ENCODE results near the gene BNIP3. TPM values are rescaled to one million over a fixed set of nuclear protein-coding genes. Genes with fewer than 3 reads are reported as not detected.
"Not testable (repeated sequence)": the region's sequence is repeated elsewhere in the genome, so short reads cannot be mapped to it uniquely, and the experiment has no call there.

BNIP3 gene
- total RNA-seq, 2 experiments from 2014 or later, result 207 to 216 TPM

GRCh38 chr10:131961047-131961776, 20.5 kb downstream of the BNIP3 start:
- no peaks in the 10 kb centered on the region for H3K27me3 Mint-ChIP-seq
- ATAC-seq, result no peak
- POLR2A ChIA-PET, result no interaction called here
- H3K27ac Mint-ChIP-seq, result no peak overlapping the region
- CTCF ChIA-PET, result interaction anchor here (1.0 kb wide), 1 partner anchor 62 kb away, joined by 3 read pairs; no protein-coding TSS in a partner anchor
- DNase-seq, result no peak
- no peaks in the 10 kb centered on the region for H3K9me3 Mint-ChIP-seq
- no peak for TF ChIP-seq CTCF (IDR thresholded peaks at IDR 0.05)
- H3K4me1 Mint-ChIP-seq (ENCODE audit: low read depth), result peaks cover 18% of the 10 kb centered on the region
- H3K36me3 Mint-ChIP-seq (ENCODE audit: low read depth), result peaks cover 30% of the 10 kb centered on the region
- no peak overlapping the region for H3K4me3 Mint-ChIP-seq
- intact Hi-C loops (cut with micrococcal nuclease), result no loop called here

GRCh38 chr10:131960631-131961046, 21.1 kb downstream of the BNIP3 start:
- CTCF ChIA-PET, result interaction anchor here (1.0 kb wide), 1 partner anchor 63 kb away, joined by 3 read pairs; no protein-coding TSS in a partner anchor

GRCh38 chr10:131959841-131960240, 21.9 kb downstream of the BNIP3 start:
- DNase-seq, result no peak
- Mint-ChIP-seq H3K4me1 (ENCODE audit: low read depth) (peaks cover 10% of the 10 kb centered on the region), H3K4me3 (no peak overlapping the region), H3K27ac (peak overlapping the region; percentile 11), H3K9me3 (no peaks in the 10 kb centered on the region), H3K27me3 (no peaks in the 10 kb centered on the region), H3K36me3 (ENCODE audit: low read depth) (peaks cover 29% of the 10 kb centered on the region)
- no peak for ATAC-seq
- POLR2A ChIA-PET, result no interaction called here
- no peak for TF ChIP-seq CTCF (IDR thresholded peaks at IDR 0.05)
- intact Hi-C loops (cut with micrococcal nuclease), result no loop called here
- CTCF ChIA-PET, result no interaction called here

More at GRCh38 chr10:131960631-131961046, 21.1 kb downstream of the BNIP3 start:
- no peak overlapping the region for H3K4me3 Mint-ChIP-seq
- no peak for TF ChIP-seq CTCF (IDR thresholded peaks at IDR 0.05)
- no peaks in the 10 kb centered on the region for H3K9me3 Mint-ChIP-seq
- H3K27me3 Mint-ChIP-seq, result no peaks in the 10 kb centered on the region
- POLR2A ChIA-PET, result no interaction called here
- peaks cover 16% of the 10 kb centered on the region for H3K4me1 Mint-ChIP-seq (ENCODE audit: low read depth)
- no peak for ATAC-seq
- H3K36me3 Mint-ChIP-seq (ENCODE audit: low read depth), result peaks cover 29% of the 10 kb centered on the region
- intact Hi-C loops (cut with micrococcal nuclease), result no loop called here
- no peak overlapping the region for H3K27ac Mint-ChIP-seq
- DNase-seq, result no peak

GRCh38 chr10:131955591-131956340, 26.0 kb downstream of the BNIP3 start:
- DNase-seq, result no peak
- H3K4me3 Mint-ChIP-seq, result no peak overlapping the region
- H3K4me1 Mint-ChIP-seq (ENCODE audit: low read depth), result no peaks in the 10 kb centered on the region
- peaks cover 43% of the 10 kb centered on the region for H3K36me3 Mint-ChIP-seq (ENCODE audit: low read depth)
- CTCF ChIA-PET, result no interaction called here
- ATAC-seq, result no peak
- no peaks in the 10 kb centered on the region for H3K27me3 Mint-ChIP-seq
- no peak overlapping the region for H3K27ac Mint-ChIP-seq
- H3K9me3 Mint-ChIP-seq, result no peaks in the 10 kb centered on the region
- intact Hi-C loops (cut with micrococcal nuclease), result no loop called here
- POLR2A ChIA-PET, result no interaction called here
- no peak for TF ChIP-seq CTCF (IDR thresholded peaks at IDR 0.05)

- peaks cover 49% of the 10 kb centered on the region for H3K36me3 Mint-ChIP-seq (ENCODE audit: low read depth)
- intact Hi-C loops (cut with micrococcal nuclease), result no loop called here
- ChIA-PET POLR2A (no interaction called here), CTCF (no interaction called here)
- DNase-seq, result no peak
- no peak overlapping the region for H3K4me3 Mint-ChIP-seq
- no peak for ATAC-seq
- H3K4me1 Mint-ChIP-seq (ENCODE audit: low read depth), result no peaks in the 10 kb centered on the region
- TF ChIP-seq CTCF (IDR thresholded peaks at IDR 0.05), result no peak
- H3K27ac Mint-ChIP-seq, result no peak overlapping the region
- H3K9me3 Mint-ChIP-seq, result no peaks in the 10 kb centered on the region
- H3K27me3 Mint-ChIP-seq, result no peaks in the 10 kb centered on the region
These were observed 27.3 kb downstream of the BNIP3 start for GRCh38 chr10:131954356-131954965.

- CTCF ChIA-PET; DNase-seq; H3K9me3 Mint-ChIP-seq; POLR2A ChIA-PET; H3K27ac Mint-ChIP-seq; H3K27me3 Mint-ChIP-seq; ATAC-seq; H3K4me1 Mint-ChIP-seq (ENCODE audit: low read depth); H3K4me3 Mint-ChIP-seq: not testable (repeated sequence)
- peaks cover 58% of the 10 kb centered on the region for H3K36me3 Mint-ChIP-seq (ENCODE audit: low read depth)
- intact Hi-C loops (cut with micrococcal nuclease), result loop anchor here (10.0 kb wide), 1 partner anchor 65 kb away; no protein-coding TSS in a partner anchor
These were observed 31.8 kb downstream of the BNIP3 start for GRCh38 chr10:131949908-131950307.

Measured in activated CD8-positive, alpha-beta T cell treated with anti-CD3 and anti-CD28 coated beads for 36 hours (primary cell).